Measurements from ENCODE around the gene PRR35. TPM values are rescaled to one million over a fixed set of nuclear protein-coding genes. Genes with fewer than 3 reads are reported as not detected.
A peak's percentile ranks its signal among the peaks of the same experiment; 100 is the strongest.
"Not testable (repeated sequence)": the region's sequence is repeated elsewhere in the genome, so short reads cannot be mapped to it uniquely, and the experiment has no call there.

The PRR35 gene
- total RNA-seq, 2 donors from 2014 or later = not detected

- Histone ChIP-seq H3K9me3 (no peaks in the 10 kb centered on the region), H3K4me1 (peaks cover 66% of the 10 kb centered on the region), H3K27ac (peak overlapping the region; percentile 91 to 95 (median 94)), H3K27me3 (no peaks in the 10 kb centered on the region), H3K4me3 (no peak overlapping the region), H3K36me3 (replicated peaks in 1 of 2; ENCODE audit: insufficient read depth in 1 of 2, low read depth in 2 of 2) (no peaks in the 10 kb centered on the region)
- WGBS, 2 donors = 40 to 53% methylated on average over 8 to 16 of the region's 16 CpGs
- intact Hi-C loops (cut with DNase I) = no loop called here
- TF ChIP-seq CTCF (IDR thresholded peaks at IDR 0.05) (peak in 1 of 7 experiments; percentile 13), POLR2A (IDR thresholded peaks at IDR 0.05) (no peak)
- ATAC-seq (no peak), DNase-seq (no peak)
Observed at GRCh38 chr16:593807-594206, 33.6 kb downstream of the PRR35 start.

- H3K27ac ChIP-seq = peak overlapping the region; percentile 67 to 95 (median 92)
- H3K9me3 ChIP-seq = no peaks in the 10 kb centered on the region
- peaks cover 66% of the 10 kb centered on the region for H3K4me1 ChIP-seq
- peaks cover 0 to 4% of the 10 kb centered on the region in 2 donors for H3K36me3 ChIP-seq (replicated peaks in 1 of 2; ENCODE audit: insufficient read depth in 1 of 2, low read depth in 2 of 2)
- no peaks in the 10 kb centered on the region for H3K27me3 ChIP-seq
- DNase-seq (no peak), ATAC-seq (no peak)
- intact Hi-C loops (cut with DNase I) = no loop called here
- H3K4me3 ChIP-seq = no peak overlapping the region
- TF ChIP-seq POLR2A (IDR thresholded peaks at IDR 0.05) (no peak), CTCF (IDR thresholded peaks at IDR 0.05) (no peak)
- 74 to 77% methylated on average over 7 to 18 of the region's 18 CpGs for WGBS, 2 donors
Observed at GRCh38 chr16:595094-595528, 34.9 kb downstream of the PRR35 start.

GRCh38 chr16:595942-596735, 35.9 kb downstream of the PRR35 start:
- Histone ChIP-seq H3K36me3 (replicated peaks in 1 of 2; ENCODE audit: insufficient read depth in 1 of 2, low read depth in 2 of 2) (peaks cover 0 to 4% of the 10 kb centered on the region in 2 donors), H3K4me1 (peaks cover 68% of the 10 kb centered on the region), H3K9me3 (no peaks in the 10 kb centered on the region), H3K27me3 (no peaks in the 10 kb centered on the region), H3K4me3 (no peak overlapping the region), H3K27ac (peak overlapping the region; percentile 47 to 95 (median 73))
- intact Hi-C loops (cut with DNase I) = no loop called here
- TF ChIP-seq CTCF (IDR thresholded peaks at IDR 0.05) (no peak), POLR2A (IDR thresholded peaks at IDR 0.05) (no peak)
- peak; percentile 61 to 86 (median 78) for DNase-seq
- 54 to 68% methylated on average over 26 to 34 of the region's 34 CpGs for WGBS, 2 donors
- ATAC-seq = no peak

GRCh38 chr16:596736-597060, 36.5 kb downstream of the PRR35 start:
- H3K4me3 ChIP-seq = no peak overlapping the region
- peaks cover 63% of the 10 kb centered on the region for H3K4me1 ChIP-seq
- no peak for ATAC-seq
- intact Hi-C loops (cut with DNase I) = no loop called here
- 45 to 62% methylated on average over 12 of the region's 12 CpGs for WGBS, 2 donors
- peak in 1 of 4 donors; percentile 32 for DNase-seq
- no peaks in the 10 kb centered on the region for H3K27me3 ChIP-seq
- H3K36me3 ChIP-seq (replicated peaks in 1 of 2; ENCODE audit: insufficient read depth in 1 of 2, low read depth in 2 of 2) = peaks cover 0 to 4% of the 10 kb centered on the region in 2 donors
- peak overlapping the region; percentile 19 to 95 (median 69) for H3K27ac ChIP-seq
- no peak for TF ChIP-seq POLR2A (IDR thresholded peaks at IDR 0.05)
- no peak for TF ChIP-seq CTCF (IDR thresholded peaks at IDR 0.05)
- H3K9me3 ChIP-seq = no peaks in the 10 kb centered on the region

GRCh38 chr16:597655-598054, 37.5 kb downstream of the PRR35 start:
- DNase-seq; H3K4me3 ChIP-seq; H3K36me3 ChIP-seq (replicated peaks in 1 of 2; ENCODE audit: insufficient read depth in 1 of 2, low read depth in 2 of 2); intact Hi-C loops (cut with DNase I); H3K27ac ChIP-seq; ATAC-seq; H3K9me3 ChIP-seq; H3K27me3 ChIP-seq: not testable (repeated sequence)
- 93 to 98% methylated on average over 7 of the region's 7 CpGs for WGBS, 2 donors
- H3K4me1 ChIP-seq = peaks cover 53% of the 10 kb centered on the region
